IMR-90 (cell line): ENCODE measurements around the gene MAST3. TPM values are rescaled to one million over a fixed set of nuclear protein-coding genes. Genes with fewer than 3 reads are reported as not detected.

Source experiments
- ATAC-seq: fragments of 200-7000 bp; cut with Tn5 transposase; 2 replicates; pipeline ENCODE4 v1.9.1; 2020; ENCODE audit warnings: low read depth, mild to moderate bottlenecking, moderate library complexity
- BruUV-seq: library from RNA; stranded (reverse); fragments of 400-500 nt; replicated peaks from 2 replicates; lab custom pipeline; 2021; lab: Mats Ljungman, UMichigan
- CTCF ChIA-PET: fragments of 300-600 bp; formaldehyde crosslinking; extraction: SDS; loops from one replicate; lab custom pipeline; 2021; ENCODE audit warnings: antibody characterized with exemption; lab: Yijun Ruan, JAX
- POLR2A ChIA-PET: fragments of 300-600 bp; sonication (Branson Sonifier 250); formaldehyde crosslinking; loops from one replicate; lab custom pipeline; 2022; ENCODE audit warnings: antibody characterized with exemption; ENCODE audit not compliant: unreplicated experiment; lab: Charles Lee
- DNase-seq: peaks from one replicate; pipeline ENCODE4 v3.0.0; 2013
- H2AFZ ChIP-seq: replicated peaks from 2 replicates; pipeline ENCODE3; 2013; ENCODE audit warnings: low read length, mild to moderate bottlenecking; ENCODE audit not compliant: poor library complexity
- H2AK5ac ChIP-seq: 2 replicates; pipeline ENCODE4 v1.6.1; 2013; ENCODE audit warnings: low read depth, low read length, inconsistent platforms
- H2AK9ac ChIP-seq: replicated peaks from 2 replicates; pipeline ENCODE3; 2013; ENCODE audit warnings: mild to moderate bottlenecking, low read depth, low read length, moderate library complexity; ENCODE audit not compliant: poor library complexity
- H2BK120ac ChIP-seq: 2 replicates; pipeline ENCODE4 v1.6.1; 2013; ENCODE audit warnings: low read depth, low read length, inconsistent platforms
- H2BK15ac ChIP-seq: 3 replicates; pipeline ENCODE4 v1.6.1; 2013; ENCODE audit warnings: low read depth, low read length, inconsistent platforms
- H2BK20ac ChIP-seq: 2 replicates; pipeline ENCODE4 v1.6.1; 2013; ENCODE audit warnings: low read depth, mild to moderate bottlenecking, inconsistent platforms, low read length, moderate library complexity
- H2BK5ac ChIP-seq: 2 replicates; pipeline ENCODE4 v1.6.1; 2013; ENCODE audit warnings: mild to moderate bottlenecking, low read depth, low read length, inconsistent platforms; ENCODE audit not compliant: poor library complexity, severe bottlenecking
- H3K14ac ChIP-seq: replicated peaks from 2 replicates; pipeline ENCODE4 v1.6.1; 2013; ENCODE audit warnings: low read depth, low read length, inconsistent platforms
- H3K18ac ChIP-seq: 2 replicates; pipeline ENCODE4 v1.6.1; 2013; ENCODE audit warnings: low read depth, low read length, control low read depth
- H3K23ac ChIP-seq: 2 replicates; pipeline ENCODE4 v1.6.1; 2013; ENCODE audit warnings: low read depth, low read length, inconsistent platforms
- H3K27ac ChIP-seq: 2 replicates; pipeline ENCODE4 v1.5.1; 2013; ENCODE audit warnings: mild to moderate bottlenecking, control low read depth, low read length; ENCODE audit not compliant: insufficient read depth
- H3K27me3 ChIP-seq: 2 replicates; pipeline ENCODE4 v1.6.1; 2013; ENCODE audit warnings: low read length; ENCODE audit not compliant: control insufficient read depth, insufficient read depth
- H3K36me3 ChIP-seq: 2 replicates; pipeline ENCODE4 v1.6.1; 2013; ENCODE audit warnings: low read length, mixed read lengths; ENCODE audit not compliant: control insufficient read depth, insufficient read depth
- H3K4ac ChIP-seq: 2 replicates; pipeline ENCODE4 v1.6.1; 2013; ENCODE audit warnings: low read depth, low read length, inconsistent platforms
- H3K4me1 ChIP-seq: 2 replicates; pipeline ENCODE4 v1.6.1; 2013; ENCODE audit warnings: low read length, mixed read lengths; ENCODE audit not compliant: control insufficient read depth, insufficient read depth
- H3K4me2 ChIP-seq: 2 replicates; pipeline ENCODE4 v1.6.1; 2013; ENCODE audit warnings: low read depth, mild to moderate bottlenecking, control low read depth, low read length, moderate library complexity
- H3K4me3 ChIP-seq: 2 replicates; pipeline ENCODE4 v1.5.1; 2013; ENCODE audit warnings: low read depth, mild to moderate bottlenecking, control low read depth, low read length, moderate library complexity; ENCODE audit not compliant: insufficient read depth
- H3K56ac ChIP-seq: 2 replicates; pipeline ENCODE4 v1.6.1; 2013; ENCODE audit warnings: low read length, inconsistent platforms; ENCODE audit not compliant: insufficient read depth; ENCODE audit errors: extremely low read depth
- H3K79me1 ChIP-seq, 2 experiments: 2 replicates each; pipeline ENCODE4 v1.6.1; 2013; ENCODE audit warnings: low read length in 2 of 2, inconsistent platforms in 1 of 2, low read depth in 1 of 2
- H3K9ac ChIP-seq: 2 replicates; pipeline ENCODE4 v1.6.1; 2013; ENCODE audit warnings: low read depth, low read length, control low read depth
- H3K9me1 ChIP-seq: 2 replicates; pipeline ENCODE4 v1.6.1; 2013; ENCODE audit warnings: low read length, inconsistent platforms; ENCODE audit not compliant: insufficient read depth
- H3K9me3 ChIP-seq: 2 replicates; pipeline ENCODE4 v1.6.1; 2013; ENCODE audit warnings: low read length; ENCODE audit not compliant: control insufficient read depth, insufficient read depth
- H4K20me1 ChIP-seq: 2 replicates; pipeline ENCODE4 v1.6.1; 2013; ENCODE audit warnings: low read length, inconsistent platforms; ENCODE audit not compliant: insufficient read depth
- H4K5ac ChIP-seq: 2 replicates; pipeline ENCODE4 v1.6.1; 2013; ENCODE audit warnings: mild to moderate bottlenecking, low read depth, low read length, control low read depth
- H4K8ac ChIP-seq, 2 experiments: 2 replicates each; pipeline ENCODE4 v1.6.1; 2013; ENCODE audit warnings: low read depth in 2 of 2, low read length in 2 of 2, control low read depth in 1 of 2, inconsistent platforms in 1 of 2
- H4K91ac ChIP-seq: 2 replicates; pipeline ENCODE4 v1.6.1; 2013; ENCODE audit warnings: low read depth, low read length, inconsistent platforms; ENCODE audit not compliant: insufficient read depth
- BHLHE40 ChIP-seq: fragments of 150-350 bp; IDR thresholded peaks from 2 replicates; pipeline ENCODE4 v1.6.1; 2016; ENCODE audit warnings: mild to moderate bottlenecking, low read depth, low read length
- CEBPB ChIP-seq: IDR thresholded peaks from 2 replicates; pipeline ENCODE4 v1.6.1; 2012; ENCODE audit warnings: low read depth, low read length, improper control_type of control experiment
- CTCF ChIP-seq: conservative IDR thresholded peaks from 2 replicates; pipeline ENCODE4 v1.5.1; 2012; ENCODE audit warnings: mild to moderate bottlenecking, low read depth, low read length, improper control_type of control experiment
- FOS ChIP-seq: fragments of 150-350 bp; IDR thresholded peaks from 2 replicates; pipeline ENCODE4 v1.6.1; 2016; ENCODE audit warnings: low read depth, low read length
- MAFK ChIP-seq: IDR thresholded peaks from 2 replicates; pipeline ENCODE4 v1.6.1; 2012; ENCODE audit warnings: low read depth, low read length, improper control_type of control experiment
- MAZ ChIP-seq: IDR thresholded peaks from 2 replicates; pipeline ENCODE4 v1.6.1; 2012; ENCODE audit warnings: low read depth, mild to moderate bottlenecking, low read length, improper control_type of control experiment, moderate library complexity, borderline replicate concordance
- MXI1 ChIP-seq: IDR thresholded peaks from 2 replicates; pipeline ENCODE4 v1.6.1; 2012; ENCODE audit warnings: low read depth, mild to moderate bottlenecking, low read length, moderate library complexity, borderline replicate concordance
- NFE2L2 ChIP-seq: fragments of 150-350 bp; IDR thresholded peaks from 2 replicates; pipeline ENCODE4 v1.6.1; 2016; ENCODE audit warnings: low read depth, mild to moderate bottlenecking, low read length
- RAD21 ChIP-seq: IDR thresholded peaks from 2 replicates; pipeline ENCODE4 v1.6.1; 2012; ENCODE audit warnings: low read length, improper control_type of control experiment
- RCOR1 ChIP-seq: IDR thresholded peaks from 2 replicates; pipeline ENCODE4 v1.6.1; 2012; ENCODE audit warnings: mild to moderate bottlenecking, low read length, improper control_type of control experiment; ENCODE audit not compliant: insufficient replicate concordance
- RFX5 ChIP-seq: IDR thresholded peaks from 2 replicates; pipeline ENCODE4 v1.8.0; 2012; ENCODE audit warnings: low read depth, mild to moderate bottlenecking, low read length, moderate library complexity
- SMC3 ChIP-seq: fragments of 150-350 bp; IDR thresholded peaks from 2 replicates; pipeline ENCODE4 v1.6.1; 2016; ENCODE audit warnings: low read depth, mild to moderate bottlenecking, antibody characterized with exemption, low read length, moderate library complexity
- WGBS, 2 experiments: methylation state at CpG; one replicate each; pipeline versions ENCODE4 v1.1.5 to v1.1.7; 2013; ENCODE audit warnings: missing lambda C conversion rate in 2 of 2; ENCODE audit not compliant: insufficient read length in 1 of 2; ENCODE audit errors: extremely low coverage in 2 of 2; 5-methylcytosine and 5-hydroxymethylcytosine counted together
- dilution Hi-C: fragments of 300-500 bp; cut with HindIII; formaldehyde crosslinking; loops from one replicate; pipeline ENCODE4 v1.14.3; 2018; ENCODE audit warnings: low sequenced_read_pairs; ENCODE audit not compliant: unreplicated experiment
- in situ Hi-C: fragments of 300-500 bp; cut with MboI; formaldehyde crosslinking; loops from 3 replicates; pipeline ENCODE4 v1.14.3; 2019; ENCODE audit warnings: low sequenced_read_pairs, inconsistent platforms, mixed read lengths
- intact Hi-C: fragments of 100-400 bp; cut with micrococcal nuclease; formaldehyde crosslinking; loops from 2 replicates; pipeline ENCODE4 v1.10.0; 2022
- polyA plus RNA-seq, 3 experiments: library from polyadenylated mRNA; depleted of rRNA; stranded (reverse); fragments of >200 nt; gene quantifications; 2 replicates each; pipeline ENCODE4 v1.2.3, GENCODE V29; 2012; ENCODE audit warnings: low replicate concordance in 1 of 3
- total RNA-seq: library from RNA; depleted of rRNA; stranded (reverse); fragments of >200 nt; gene quantifications from 2 replicates; pipeline ENCODE4 v1.2.3, GENCODE V29; 2012

The MAST3 gene
- total and polyA plus RNA-seq, 2 of the 4 experiments (the other 2 are of a cell fraction): 1.3 to 4.3 TPM

- dilution Hi-C loops: no loop called here
- Histone ChIP-seq H2AK5ac (no peak overlapping the region), H3K4me2 (no peak overlapping the region), H3K27me3 (no peaks in the 10 kb centered on the region), H3K9me3 (no peaks in the 10 kb centered on the region), H2AFZ (no peak overlapping the region), H3K79me1 (peaks cover 7 to 28% of the 10 kb centered on the region in 2 experiments), H2BK15ac (no peak overlapping the region), H4K20me1 (peaks cover 9% of the 10 kb centered on the region), H2BK5ac (no peak overlapping the region), H3K4me3 (no peak overlapping the region), H4K5ac (no peak overlapping the region), H4K91ac (no peak overlapping the region), H3K14ac (no peak overlapping the region), H2AK9ac (peak overlapping the region; percentile 70), H3K36me3 (peaks cover 31% of the 10 kb centered on the region), H3K18ac (no peak overlapping the region), H3K9ac (no peak overlapping the region), H3K4me1 (peaks cover 8% of the 10 kb centered on the region), H3K4ac (no peak overlapping the region), H3K9me1 (peaks cover 8% of the 10 kb centered on the region; the same call in 1 of the 2 replicates), H3K23ac (no peak overlapping the region), H4K8ac (no peak overlapping the region), H2BK120ac (no peak overlapping the region), H3K27ac (no peak overlapping the region), H2BK20ac (no peak overlapping the region), H3K56ac (no peak overlapping the region)
- in situ Hi-C loops: loop anchor here (5.0 to 10.0 kb wide), 3 partner anchors 45 to 217 kb away; partner anchors contain the start of genes LSM4 and SSBP4
- BruUV-seq: no TSS peak
- ATAC-seq (no peak), DNase-seq (no peak)
- intact Hi-C loops: no loop called here
- CTCF ChIA-PET: no interaction called here
- no peak for TF ChIP-seq SMC3
- TF ChIP-seq BHLHE40: no peak
- TF ChIP-seq RFX5: no peak
- no peak for TF ChIP-seq NFE2L2
- no peak for TF ChIP-seq CEBPB
- no peak for TF ChIP-seq MAZ
- TF ChIP-seq RCOR1: no peak
- no peak for TF ChIP-seq FOS
- no peak for TF ChIP-seq RAD21
- TF ChIP-seq MAFK: no peak
- TF ChIP-seq CTCF: no peak
- no peak for TF ChIP-seq MXI1
- POLR2A ChIA-PET: interaction anchor here (0.7 kb wide), 1 partner anchor 11 kb away, joined by 4 read pairs; no protein-coding TSS in a partner anchor
- 93% methylated on average over 14 of the region's 18 CpGs; no CpG with 5 or more reads in 1 of the 2 experiments for WGBS, 2 experiments
These were observed 99.7 kb downstream of the MAST3 start for GRCh38 chr19:18197306-18197705.
